ENCODE results near the gene KANK2. TPM values are rescaled to one million over a fixed set of nuclear protein-coding genes. Genes with fewer than 3 reads are reported as not detected.

The KANK2 gene
- total and polyA plus RNA-seq, 2 of the 4 experiments (the other 2 are of a cell fraction), result 104 to 176 TPM

DNA sequence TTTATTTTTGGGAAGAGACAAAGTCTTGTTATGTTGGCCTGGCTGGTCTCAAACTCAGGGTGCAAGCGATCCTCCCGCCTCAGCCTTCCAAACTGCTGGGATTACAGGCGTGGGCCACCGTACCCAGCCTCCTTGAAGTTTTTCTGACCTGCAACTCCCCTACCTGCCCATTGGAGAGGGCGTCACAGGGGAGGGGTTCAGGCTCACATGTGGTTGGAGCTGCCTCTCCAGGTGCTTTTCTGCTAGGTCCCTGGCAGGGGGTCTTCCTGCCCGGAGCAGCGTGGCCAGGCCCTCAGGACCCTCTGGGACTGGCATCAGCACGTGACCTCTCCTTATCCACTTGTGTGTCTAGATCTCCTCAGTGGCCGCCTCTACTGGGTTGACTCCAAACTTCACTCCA is 80.8 kb downstream of the KANK2 start:
- H4K91ac ChIP-seq (ENCODE audit: insufficient read depth, low read depth, low read length), result no peak overlapping the region
- H2AK9ac ChIP-seq (replicated peaks; ENCODE audit: low read depth, low read length, poor library complexity), result no peak overlapping the region
- ChIA-PET CTCF (no interaction called here), POLR2A (ENCODE audit: unreplicated experiment) (no interaction called here)
- H3K4ac ChIP-seq (ENCODE audit: low read depth, low read length), result no peak overlapping the region
- H3K56ac ChIP-seq (ENCODE audit: extremely low read depth, insufficient read depth, low read length), result no peak overlapping the region
- peaks cover 0 to 17% of the 10 kb centered on the region in 2 experiments; a peak in 2 of 4 replicates for H3K79me1 ChIP-seq (ENCODE audit: low read depth in 1 of 2, low read length in 2 of 2)
- TF ChIP-seq, protein P1, sequence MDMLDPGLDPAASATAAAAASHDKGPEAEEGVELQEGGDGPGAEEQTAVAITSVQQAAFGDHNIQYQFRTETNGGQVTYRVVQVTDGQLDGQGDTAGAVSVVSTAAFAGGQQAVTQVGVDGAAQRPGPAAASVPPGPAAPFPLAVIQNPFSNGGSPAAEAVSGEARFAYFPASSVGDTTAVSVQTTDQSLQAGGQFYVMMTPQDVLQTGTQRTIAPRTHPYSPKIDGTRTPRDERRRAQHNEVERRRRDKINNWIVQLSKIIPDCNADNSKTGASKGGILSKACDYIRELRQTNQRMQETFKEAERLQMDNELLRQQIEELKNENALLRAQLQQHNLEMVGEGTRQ (IDR thresholded peaks at IDR 0.05; ENCODE audit: low read depth, low read length), result no peak
- TF ChIP-seq, protein P2, sequence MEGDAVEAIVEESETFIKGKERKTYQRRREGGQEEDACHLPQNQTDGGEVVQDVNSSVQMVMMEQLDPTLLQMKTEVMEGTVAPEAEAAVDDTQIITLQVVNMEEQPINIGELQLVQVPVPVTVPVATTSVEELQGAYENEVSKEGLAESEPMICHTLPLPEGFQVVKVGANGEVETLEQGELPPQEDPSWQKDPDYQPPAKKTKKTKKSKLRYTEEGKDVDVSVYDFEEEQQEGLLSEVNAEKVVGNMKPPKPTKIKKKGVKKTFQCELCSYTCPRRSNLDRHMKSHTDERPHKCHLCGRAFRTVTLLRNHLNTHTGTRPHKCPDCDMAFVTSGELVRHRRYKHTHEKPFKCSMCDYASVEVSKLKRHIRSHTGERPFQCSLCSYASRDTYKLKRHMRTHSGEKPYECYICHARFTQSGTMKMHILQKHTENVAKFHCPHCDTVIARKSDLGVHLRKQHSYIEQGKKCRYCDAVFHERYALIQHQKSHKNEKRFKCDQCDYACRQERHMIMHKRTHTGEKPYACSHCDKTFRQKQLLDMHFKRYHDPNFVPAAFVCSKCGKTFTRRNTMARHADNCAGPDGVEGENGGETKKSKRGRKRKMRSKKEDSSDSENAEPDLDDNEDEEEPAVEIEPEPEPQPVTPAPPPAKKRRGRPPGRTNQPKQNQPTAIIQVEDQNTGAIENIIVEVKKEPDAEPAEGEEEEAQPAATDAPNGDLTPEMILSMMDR (conservative IDR thresholded peaks at IDR 0.05; ENCODE audit: low read depth, low read length), result no peak
- TF ChIP-seq RAD21 (IDR thresholded peaks at IDR 0.05; ENCODE audit: low read length), result no peak
- no peak for TF ChIP-seq MAFK (IDR thresholded peaks at IDR 0.05; ENCODE audit: low read depth, low read length)
- no peak for TF ChIP-seq POLR2A (IDR thresholded peaks at IDR 0.05; ENCODE audit: low read depth, low read length)
- no peak for TF ChIP-seq SMC3 (IDR thresholded peaks at IDR 0.05; ENCODE audit: low read depth, low read length)
- no peak for TF ChIP-seq CEBPB (IDR thresholded peaks at IDR 0.05; ENCODE audit: low read depth, low read length)
- no peak for TF ChIP-seq BHLHE40 (IDR thresholded peaks at IDR 0.05; ENCODE audit: low read depth, low read length)
- no peak for TF ChIP-seq FOS (IDR thresholded peaks at IDR 0.05; ENCODE audit: low read depth, low read length)
- TF ChIP-seq RFX5 (IDR thresholded peaks at IDR 0.05; ENCODE audit: low read depth, low read length), result no peak
- no peak for TF ChIP-seq NFE2L2 (IDR thresholded peaks at IDR 0.05; ENCODE audit: low read depth, low read length)
- TF ChIP-seq RCOR1 (IDR thresholded peaks at IDR 0.05; ENCODE audit: insufficient replicate concordance, low read length), result no peak
- no peak for TF ChIP-seq CHD1 (IDR thresholded peaks at IDR 0.05; ENCODE audit: low read depth, low read length)
- TF ChIP-seq, protein P3, sequence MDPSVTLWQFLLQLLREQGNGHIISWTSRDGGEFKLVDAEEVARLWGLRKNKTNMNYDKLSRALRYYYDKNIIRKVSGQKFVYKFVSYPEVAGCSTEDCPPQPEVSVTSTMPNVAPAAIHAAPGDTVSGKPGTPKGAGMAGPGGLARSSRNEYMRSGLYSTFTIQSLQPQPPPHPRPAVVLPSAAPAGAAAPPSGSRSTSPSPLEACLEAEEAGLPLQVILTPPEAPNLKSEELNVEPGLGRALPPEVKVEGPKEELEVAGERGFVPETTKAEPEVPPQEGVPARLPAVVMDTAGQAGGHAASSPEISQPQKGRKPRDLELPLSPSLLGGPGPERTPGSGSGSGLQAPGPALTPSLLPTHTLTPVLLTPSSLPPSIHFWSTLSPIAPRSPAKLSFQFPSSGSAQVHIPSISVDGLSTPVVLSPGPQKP (IDR thresholded peaks at IDR 0.05; ENCODE audit: borderline replicate concordance, low read depth, low read length), result no peak
- no peak for TF ChIP-seq MAZ (IDR thresholded peaks at IDR 0.05; ENCODE audit: borderline replicate concordance, low read depth, low read length)
- TF ChIP-seq MXI1 (IDR thresholded peaks at IDR 0.05; ENCODE audit: borderline replicate concordance, low read depth, low read length), result no peak
- H3K4me2 ChIP-seq (ENCODE audit: low read depth, low read length), result no peak overlapping the region
- H2AFZ ChIP-seq (replicated peaks; ENCODE audit: low read length, poor library complexity), result no peak overlapping the region
- WGBS, 2 experiments (ENCODE audit: extremely low coverage in 2 of 2, insufficient read length in 1 of 2), result no CpG with 5 or more reads among the region's 9 CpGs
- no peak overlapping the region for H3K14ac ChIP-seq (replicated peaks; ENCODE audit: low read depth, low read length)
- peaks cover 4% of the 10 kb centered on the region; the same call in 1 of the 2 replicates for H3K9me1 ChIP-seq (ENCODE audit: insufficient read depth, low read length)
- dilution Hi-C loops (cut with HindIII; ENCODE audit: low sequenced_read_pairs, unreplicated experiment), result no loop called here
- no peaks in the 10 kb centered on the region for H3K9me3 ChIP-seq (ENCODE audit: control insufficient read depth, insufficient read depth, low read length)
- no peaks in the 10 kb centered on the region for H3K4me1 ChIP-seq (ENCODE audit: control insufficient read depth, insufficient read depth, low read length)
- in situ Hi-C loops (cut with MboI; ENCODE audit: low sequenced_read_pairs), result no loop called here
- no TSS peak for BruUV-seq (replicated peaks)
- H2AK5ac ChIP-seq (ENCODE audit: low read depth, low read length), result no peak overlapping the region
- ATAC-seq (ENCODE audit: low read depth) (no peak), DNase-seq (no peak)
- peaks cover 5% of the 10 kb centered on the region; the same call in 1 of the 2 replicates for H4K20me1 ChIP-seq (ENCODE audit: insufficient read depth, low read length)
- H2BK15ac ChIP-seq (ENCODE audit: low read depth, low read length), result no peak overlapping the region
- H2BK120ac ChIP-seq (ENCODE audit: low read depth, low read length), result no peak overlapping the region
- H3K18ac ChIP-seq (ENCODE audit: low read depth, low read length), result no peak overlapping the region
- no peak overlapping the region for H4K8ac ChIP-seq (ENCODE audit: low read depth in 2 of 2, low read length in 2 of 2)
- H3K9ac ChIP-seq (ENCODE audit: low read depth, low read length), result no peak overlapping the region
- H3K4me3 ChIP-seq (ENCODE audit: insufficient read depth, low read depth, low read length), result no peak overlapping the region
- no peak overlapping the region for H2BK20ac ChIP-seq (ENCODE audit: low read depth, low read length)
- H4K5ac ChIP-seq (ENCODE audit: low read depth, low read length), result no peak overlapping the region
- no peak overlapping the region for H2BK5ac ChIP-seq (ENCODE audit: low read depth, low read length, poor library complexity, severe bottlenecking)
- no peak overlapping the region for H3K27ac ChIP-seq (ENCODE audit: insufficient read depth, low read length)
- intact Hi-C loops (cut with micrococcal nuclease), result no loop called here
- no peak overlapping the region for H3K23ac ChIP-seq (ENCODE audit: low read depth, low read length)
- peaks cover 71% of the 10 kb centered on the region for H3K36me3 ChIP-seq (ENCODE audit: control insufficient read depth, insufficient read depth, low read length)
- no peaks in the 10 kb centered on the region for H3K27me3 ChIP-seq (ENCODE audit: control insufficient read depth, insufficient read depth, low read length)

Measured in IMR-90 (cell line).